ENCODE results near the gene CCDC136. TPM values are rescaled to one million over a fixed set of nuclear protein-coding genes. Genes with fewer than 3 reads are reported as not detected.

The CCDC136 gene
- total RNA-seq, 1 donor from 2014 or later, result 0.76 TPM

DNA sequence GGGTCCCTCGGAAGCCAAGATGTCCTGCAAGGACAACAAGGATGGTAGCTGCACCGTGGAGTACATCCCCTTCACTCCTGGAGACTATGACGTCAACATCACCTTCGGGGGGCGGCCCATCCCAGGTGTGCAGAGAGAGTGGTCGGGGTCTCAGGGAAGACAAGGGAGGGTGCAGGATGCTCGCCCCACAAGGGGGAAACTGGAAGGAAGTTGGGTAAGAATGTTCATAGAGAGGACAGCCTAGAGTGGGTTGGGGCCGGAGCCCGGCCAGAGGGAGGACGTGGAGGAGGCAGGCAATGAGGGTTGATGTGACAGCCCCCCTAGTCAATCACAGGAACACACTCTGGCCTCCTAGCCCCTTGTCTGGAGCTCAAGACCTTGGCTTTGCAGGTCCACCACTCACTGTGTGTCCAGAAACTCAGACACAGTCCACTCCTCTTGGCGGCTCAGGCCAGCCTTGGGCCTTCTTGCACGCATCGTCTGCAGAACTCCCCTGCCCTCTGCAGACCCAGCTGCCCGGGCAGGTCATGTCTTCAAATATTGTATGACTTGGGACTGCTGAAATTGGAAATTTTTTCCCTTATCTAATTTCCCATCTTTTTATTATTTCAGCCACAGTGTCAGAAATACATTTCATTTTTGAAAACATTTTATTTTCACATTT, 55.1 kb downstream of the CCDC136 start:
- no peak for ATAC-seq

DNA sequence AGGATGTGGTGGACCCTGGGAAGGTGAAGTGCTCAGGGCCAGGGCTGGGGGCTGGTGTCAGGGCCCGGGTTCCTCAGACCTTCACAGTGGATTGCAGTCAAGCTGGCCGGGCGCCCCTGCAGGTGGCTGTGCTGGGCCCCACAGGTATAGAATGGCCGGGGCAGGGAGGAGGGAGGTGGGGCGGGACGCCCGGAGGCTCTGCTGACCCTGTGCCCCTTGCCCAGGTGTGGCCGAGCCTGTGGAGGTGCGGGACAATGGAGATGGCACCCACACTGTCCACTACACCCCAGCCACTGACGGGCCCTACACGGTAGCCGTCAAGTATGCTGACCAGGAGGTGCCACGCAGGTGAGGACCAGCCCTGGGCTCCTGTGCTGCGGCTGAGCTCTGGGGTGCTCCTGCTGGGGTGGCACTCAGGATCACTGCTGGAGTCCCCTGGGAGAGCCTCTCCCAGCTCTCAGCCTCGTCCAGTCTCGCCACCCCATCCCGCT, 56.0 kb downstream of the CCDC136 start:
- no peak for ATAC-seq

DNA sequence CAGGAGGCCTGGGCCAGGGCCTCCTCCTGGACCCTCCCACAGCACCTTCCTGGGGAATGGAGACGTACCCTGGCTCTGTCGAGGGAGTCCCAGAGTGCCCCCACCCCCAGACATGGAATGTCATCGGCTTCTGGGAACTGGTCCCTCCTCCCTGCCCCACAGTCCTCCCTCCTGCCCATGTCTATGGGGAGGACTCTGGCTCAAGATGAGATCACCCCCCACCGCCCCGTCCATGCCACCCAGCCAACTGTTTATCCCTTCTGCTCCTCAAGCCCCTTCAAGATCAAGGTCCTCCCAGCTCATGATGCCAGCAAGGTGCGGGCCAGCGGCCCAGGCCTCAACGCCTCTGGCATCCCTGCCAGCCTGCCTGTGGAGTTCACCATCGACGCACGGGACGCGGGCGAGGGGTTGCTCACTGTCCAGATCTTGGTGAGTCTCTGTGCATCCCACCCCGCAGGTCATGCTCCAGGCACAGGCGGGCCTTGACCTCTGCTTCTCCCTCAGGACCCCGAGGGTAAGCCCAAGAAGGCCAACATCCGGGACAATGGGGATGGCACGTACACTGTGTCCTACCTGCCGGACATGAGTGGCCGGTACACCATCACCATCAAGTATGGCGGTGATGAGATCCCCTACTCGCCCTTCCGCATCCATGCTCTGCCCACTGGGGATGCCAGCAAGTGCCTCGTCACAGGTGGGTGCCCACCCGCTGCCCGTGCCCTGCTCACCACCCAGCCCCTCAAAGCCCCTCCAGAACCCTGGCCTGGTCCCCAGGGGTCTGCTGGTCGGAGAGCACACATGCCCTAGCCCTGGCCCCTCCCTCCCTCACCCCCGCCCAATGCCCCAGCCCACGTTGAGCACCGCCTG, 56.8 kb downstream of the CCDC136 start:
- no peak for ATAC-seq

DNA sequence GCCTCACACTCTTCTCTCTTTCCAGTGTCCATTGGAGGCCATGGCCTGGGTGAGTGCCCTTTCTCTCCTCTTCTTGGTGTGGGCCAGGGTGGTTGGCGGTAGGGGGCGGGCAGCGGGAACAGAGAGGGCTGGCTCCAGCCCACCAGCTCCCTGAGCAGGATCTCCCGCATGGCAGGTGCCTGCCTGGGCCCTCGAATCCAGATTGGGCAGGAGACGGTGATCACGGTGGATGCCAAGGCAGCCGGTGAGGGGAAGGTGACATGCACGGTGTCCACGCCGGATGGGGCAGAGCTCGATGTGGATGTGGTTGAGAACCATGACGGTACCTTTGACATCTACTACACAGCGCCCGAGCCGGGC, 57.4 kb downstream of the CCDC136 start:
- no peak for ATAC-seq

DNA sequence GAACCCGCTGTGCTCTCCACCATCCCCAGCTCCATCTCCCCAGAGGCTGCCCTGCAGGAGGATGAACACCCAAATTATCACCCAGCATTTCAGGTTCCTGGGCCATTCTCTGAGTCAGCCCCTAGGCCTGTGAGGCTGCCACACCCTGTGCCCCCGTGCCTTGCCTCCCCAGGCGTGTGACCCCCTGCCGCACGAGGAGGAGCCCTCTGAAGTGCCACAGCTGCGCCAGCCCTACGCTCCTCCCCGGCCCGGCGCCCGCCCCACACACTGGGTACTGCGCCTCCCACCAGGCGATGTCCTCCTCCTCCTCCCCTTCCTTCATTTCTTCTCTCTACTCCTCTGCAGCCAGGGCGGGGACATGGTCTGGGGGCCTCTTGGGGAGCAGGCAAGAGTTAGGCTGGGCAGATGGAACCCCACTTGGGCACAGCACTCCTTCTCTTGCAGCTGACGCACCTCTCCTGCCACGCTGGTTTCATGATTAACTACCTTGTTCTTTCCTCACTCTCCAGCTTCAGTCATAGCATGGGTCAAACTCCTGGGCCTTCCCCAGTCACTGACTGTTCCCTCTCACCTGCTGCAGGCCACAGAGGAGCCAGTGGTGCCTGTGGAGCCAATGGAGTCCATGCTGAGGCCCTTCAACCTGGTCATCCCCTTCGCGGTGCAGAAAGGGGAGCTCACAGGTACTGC, 58.2 kb downstream of the CCDC136 start:
- no peak for ATAC-seq

DNA sequence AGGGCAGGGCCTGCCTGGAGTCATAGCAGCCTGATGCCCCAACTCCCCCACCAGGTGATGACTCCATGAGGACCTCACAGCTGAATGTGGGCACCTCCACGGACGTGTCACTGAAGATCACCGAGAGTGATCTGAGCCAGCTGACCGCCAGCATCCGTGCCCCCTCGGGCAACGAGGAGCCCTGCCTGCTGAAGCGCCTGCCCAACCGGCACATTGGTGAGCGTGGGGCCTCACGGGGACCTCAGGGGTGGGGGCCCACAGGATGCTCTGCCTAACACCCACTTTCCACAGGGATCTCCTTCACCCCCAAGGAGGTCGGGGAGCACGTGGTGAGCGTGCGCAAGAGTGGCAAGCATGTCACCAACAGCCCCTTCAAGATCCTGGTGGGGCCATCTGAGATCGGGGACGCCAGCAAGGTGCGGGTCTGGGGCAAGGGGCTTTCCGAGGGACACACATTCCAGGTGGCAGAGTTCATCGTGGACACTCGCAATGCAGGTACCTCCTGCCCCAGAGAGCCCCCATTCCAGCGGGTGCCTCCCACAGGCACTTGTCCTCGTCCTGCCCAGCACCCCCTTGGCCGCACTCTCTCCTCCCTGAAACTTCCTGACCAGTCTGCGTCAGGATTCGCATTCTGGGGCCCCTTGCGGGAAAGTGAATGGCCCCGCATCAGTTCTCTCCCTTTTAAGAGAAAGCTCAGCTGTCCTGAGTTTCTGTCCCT, 60.9 kb downstream of the CCDC136 start:
- ATAC-seq, result no peak

DNA sequence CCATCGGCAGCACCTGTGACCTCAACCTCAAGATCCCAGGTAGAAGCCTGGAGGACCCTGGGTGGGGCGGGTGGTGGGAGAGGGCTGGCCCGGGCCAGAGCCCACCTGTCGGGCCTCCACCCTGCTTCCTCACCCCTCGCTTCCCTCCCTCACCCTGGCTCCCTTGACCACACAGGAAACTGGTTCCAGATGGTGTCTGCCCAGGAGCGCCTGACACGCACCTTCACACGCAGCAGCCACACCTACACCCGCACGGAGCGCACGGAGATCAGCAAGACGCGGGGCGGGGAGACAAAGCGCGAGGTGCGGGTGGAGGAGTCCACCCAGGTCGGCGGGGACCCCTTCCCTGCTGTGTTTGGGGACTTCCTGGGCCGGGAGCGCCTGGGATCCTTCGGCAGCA, 62.0 kb downstream of the CCDC136 start:
- ATAC-seq, result no peak

DNA sequence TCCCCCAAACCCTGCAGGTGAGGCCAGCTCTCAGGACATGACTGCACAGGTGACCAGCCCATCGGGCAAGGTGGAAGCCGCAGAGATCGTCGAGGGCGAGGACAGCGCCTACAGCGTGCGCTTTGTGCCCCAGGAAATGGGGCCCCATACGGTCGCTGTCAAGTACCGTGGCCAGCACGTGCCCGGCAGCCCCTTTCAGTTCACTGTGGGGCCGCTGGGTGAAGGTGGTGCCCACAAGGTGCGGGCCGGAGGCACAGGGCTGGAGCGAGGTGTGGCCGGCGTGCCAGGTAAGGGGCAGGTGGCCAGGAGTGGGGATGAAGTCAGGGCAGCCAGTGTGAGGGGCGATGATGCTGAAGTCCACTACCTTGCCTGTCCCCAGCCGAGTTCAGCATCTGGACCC, 62.6 kb downstream of the CCDC136 start:
- ATAC-seq, result no peak

DNA sequence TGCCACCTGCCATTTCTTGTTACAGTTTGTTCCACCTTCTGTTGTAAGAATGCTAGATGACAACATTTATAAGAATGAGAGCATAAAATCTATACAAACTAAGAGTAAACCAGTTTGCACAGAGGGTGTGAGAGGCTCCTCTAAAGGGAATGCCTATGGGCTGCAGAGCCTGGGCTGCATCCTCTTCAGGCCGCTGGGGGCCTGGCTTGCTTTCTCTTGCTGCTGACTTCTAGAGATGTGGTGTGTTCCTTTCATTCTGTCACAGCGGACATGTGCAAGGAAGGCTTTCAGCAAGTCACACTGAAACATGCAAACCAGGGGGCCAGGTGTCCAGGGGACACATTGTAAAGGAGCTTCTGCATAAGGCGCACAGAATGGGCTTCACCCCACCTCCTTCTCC, 63.8 kb downstream of the CCDC136 start:
- ATAC-seq, result peak; percentile 7

DNA sequence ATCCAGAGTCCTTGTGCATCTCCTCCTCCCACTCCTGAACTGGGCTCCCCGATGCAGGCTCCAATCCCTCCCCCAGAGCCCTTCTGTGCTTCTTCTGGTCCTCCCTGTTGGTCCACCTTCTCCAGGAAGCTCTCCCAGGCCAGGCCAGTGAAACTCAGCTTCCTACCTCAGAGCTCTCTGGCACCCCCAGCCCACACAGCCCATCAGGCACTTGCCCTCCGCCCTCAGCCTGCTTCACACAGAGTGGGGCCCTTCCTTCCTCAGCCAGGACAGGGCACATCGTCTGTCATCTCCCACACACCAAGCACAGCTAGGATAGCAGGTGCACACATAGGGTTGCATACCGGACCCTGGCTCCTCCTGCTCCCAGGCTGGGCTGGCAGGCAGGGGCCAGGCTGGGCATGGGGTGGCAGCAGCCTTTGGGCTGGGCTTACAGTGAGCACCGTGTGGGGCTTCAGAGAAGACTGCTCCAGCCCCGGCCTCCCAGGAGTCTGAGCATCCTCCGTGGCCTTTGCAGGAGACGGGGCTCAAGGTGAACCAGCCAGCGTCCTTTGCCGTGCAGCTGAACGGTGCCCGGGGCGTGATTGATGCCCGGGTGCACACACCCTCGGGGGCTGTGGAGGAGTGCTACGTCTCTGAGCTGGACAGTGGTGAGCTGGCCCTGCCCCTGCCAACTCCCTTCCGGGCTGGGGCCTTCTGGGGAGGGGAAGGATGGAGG, 64.4 kb downstream of the CCDC136 start:
- no peak for ATAC-seq

DNA sequence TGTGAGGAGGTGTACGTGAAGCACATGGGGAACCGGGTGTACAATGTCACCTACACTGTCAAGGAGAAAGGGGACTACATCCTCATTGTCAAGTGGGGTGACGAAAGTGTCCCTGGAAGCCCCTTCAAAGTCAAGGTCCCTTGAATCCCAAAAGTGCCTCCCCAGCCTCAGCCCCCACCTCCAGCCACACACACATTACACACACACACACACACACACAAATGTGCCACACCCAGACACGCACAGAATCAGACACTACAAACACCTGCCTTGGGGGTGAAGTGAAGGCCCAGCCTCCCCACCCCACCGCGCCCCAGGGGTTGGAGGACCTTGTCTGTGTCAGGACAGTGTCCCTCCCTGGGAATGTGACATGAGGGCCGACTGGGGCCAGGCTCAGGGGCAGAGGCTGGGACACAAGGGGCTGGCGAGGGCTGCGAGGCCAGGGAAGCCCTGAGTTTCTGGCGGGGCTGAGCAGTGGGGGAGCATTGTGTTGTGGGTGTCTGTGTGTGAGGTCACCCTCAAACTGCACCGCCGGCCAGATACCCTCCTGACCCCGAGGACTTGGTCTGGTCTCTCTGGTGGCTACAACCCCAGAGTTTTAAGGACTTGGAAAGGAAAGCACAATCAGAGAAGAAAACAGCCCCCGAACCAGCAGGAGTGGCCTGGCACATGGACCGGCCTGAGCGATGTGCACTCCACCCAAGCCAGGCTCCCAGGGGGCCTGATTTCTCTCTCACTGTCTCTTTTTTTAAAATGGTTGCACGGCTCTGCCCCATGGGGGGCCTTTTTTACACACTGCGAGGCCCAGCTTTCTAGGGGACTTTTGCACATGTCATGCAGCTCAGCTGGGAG, 66.8 kb downstream of the CCDC136 start:
- ATAC-seq, result no peak

DNA sequence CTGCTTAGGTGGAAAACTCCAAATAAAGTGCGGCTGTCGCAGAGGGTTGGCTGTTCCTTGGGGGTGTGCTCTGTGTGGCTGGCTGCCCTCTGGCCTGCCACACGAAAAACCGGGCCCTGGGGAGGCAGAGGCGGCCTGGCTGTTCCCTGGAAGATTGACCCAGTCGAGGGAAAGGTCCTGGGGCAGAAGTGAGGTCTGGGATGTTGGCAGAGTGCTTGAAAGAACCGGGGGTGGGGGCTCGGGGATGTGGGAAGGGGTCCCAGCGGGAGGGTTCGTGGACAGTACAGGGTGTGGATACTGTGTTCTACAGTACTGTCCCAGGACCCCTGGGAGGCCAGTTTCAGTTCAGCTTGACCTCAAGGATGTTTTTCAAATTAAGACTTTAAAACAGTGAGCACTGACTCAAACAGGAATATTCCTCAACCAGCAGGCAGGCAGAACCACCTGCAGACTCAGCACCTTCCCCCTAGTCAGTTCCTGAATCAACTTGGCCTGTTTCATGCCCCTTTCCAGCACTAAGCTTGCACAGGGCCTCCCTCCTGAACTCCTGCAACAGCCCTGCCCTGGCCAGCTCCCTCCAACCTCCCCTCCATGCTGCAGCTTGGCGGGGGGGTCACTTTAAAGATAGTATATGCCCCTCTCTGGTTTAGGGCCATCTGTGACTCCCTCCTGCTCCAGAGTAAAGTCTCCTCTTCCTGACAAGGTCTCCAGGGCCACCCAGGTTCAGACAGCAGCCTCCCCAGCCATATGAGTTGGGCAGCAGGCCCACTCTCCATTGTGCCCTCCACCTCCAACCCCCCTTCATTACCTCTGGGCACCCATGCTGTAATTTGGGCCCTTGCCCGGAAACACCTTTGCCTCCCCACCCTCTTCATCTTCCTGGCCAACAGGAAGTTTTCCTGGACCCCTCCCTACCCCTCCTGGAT, 67.7 kb downstream of the CCDC136 start:
- no peak for ATAC-seq

DNA sequence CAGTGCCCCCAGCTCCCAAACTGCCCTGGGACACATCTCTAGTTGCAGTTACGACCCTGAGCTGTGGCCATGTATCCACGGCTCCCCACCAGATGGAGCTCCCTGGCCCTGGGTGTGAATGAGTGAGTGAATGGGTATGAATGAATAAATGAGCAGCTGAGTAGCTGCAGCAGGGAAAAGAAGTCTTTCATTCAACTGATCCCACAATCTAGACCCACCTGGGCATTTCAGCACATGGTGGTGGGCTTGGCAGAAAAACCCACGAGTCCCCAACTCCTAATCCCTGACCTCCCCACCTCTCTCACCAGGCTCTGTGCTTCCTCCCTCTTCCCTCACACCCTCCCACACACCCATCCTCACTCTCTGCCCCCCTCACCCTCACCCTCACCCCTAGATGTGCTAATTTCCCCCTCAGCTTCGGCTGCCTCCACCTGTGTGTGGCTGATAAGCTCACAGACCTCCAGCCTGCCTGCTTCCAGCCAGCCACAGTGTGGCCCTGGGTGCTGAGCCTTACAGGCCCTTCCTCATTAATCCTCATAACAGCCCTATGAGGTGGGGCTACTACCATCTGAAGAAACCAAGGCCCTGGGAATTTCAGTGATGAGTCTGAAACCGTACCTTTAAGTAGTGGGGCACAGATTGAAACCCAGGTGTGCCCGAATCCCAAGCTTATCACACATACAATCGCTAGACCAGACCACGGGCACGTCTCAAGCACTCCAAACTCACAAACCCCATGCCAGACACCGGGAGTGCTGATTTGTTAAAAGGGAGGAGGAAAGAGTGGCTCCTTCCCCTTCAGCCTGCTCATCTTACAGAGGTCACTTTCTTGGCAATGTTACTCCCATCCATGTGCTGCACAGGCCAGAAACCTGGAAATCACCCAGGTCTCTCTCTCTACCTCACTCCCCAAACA, 68.6 kb downstream of the CCDC136 start:
- ATAC-seq, result no peak

DNA sequence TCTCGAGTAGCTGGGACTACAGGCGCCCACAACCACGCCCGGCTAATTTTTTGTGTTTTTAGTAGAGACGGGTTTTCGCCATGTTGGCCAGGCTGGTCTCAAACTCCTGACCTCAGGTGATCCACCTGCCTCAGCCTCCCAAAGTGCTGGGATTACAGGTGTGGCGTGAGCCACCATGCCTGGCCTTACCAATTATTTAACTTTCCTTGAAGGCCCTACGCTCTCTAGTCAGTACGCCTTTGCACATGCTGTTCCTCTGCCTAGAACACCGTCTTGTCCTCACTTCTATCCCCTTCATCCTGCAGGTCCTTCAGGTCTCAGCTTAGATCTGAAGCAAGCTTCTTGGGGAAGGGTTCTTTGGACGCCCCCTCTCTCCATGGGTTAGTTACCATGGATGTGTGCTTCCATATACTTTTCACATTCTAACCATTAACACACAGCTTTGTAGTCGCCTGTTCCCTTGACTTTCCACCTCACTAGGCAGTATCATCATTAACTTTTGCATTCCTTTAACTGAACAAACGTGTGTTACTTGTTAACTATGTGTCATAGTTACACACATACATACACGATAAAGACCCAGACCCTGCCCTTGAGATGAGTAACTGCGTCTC, 70.3 kb downstream of the CCDC136 start:
- ATAC-seq, result no peak

DNA sequence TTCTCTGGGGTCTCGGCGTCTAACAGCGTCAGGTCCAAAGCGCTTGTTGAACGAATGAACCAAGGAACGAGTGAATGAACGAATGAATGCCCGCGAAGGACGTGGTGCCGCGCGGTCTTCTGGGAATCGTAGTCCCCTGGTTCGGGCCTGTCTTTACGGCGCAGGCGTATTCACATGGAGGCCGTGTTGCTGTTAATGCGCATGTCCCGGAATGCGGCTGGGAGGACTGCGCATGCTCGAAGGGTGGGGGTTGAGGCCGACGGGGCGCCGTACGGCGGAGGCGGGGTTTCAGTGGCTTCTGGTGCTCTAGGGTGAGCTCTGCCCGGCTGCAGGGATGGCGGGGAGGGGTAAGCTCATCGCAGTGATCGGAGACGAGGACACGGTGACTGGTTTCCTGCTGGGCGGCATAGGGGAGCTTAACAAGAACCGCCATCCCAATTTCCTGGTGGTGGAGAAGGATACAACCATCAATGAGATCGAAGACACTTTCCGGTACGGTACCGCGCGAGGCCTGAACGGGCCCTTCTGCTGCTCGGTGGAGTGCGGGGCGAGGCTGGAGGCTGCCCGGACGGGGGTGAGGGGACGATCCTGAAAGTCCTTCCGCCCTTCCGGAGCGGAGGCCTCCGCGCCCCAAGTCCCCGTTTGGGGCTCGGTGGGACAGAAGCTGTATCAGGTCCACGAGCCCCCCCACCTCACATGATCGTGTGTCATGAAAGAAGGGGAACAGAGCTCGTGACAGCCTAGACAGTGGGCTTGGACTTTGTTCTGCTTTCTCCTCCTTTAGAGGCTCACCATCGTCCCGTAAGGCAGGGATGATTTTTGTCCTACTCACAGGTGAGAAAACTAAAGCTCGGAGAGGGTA, 71.0 kb downstream of the CCDC136 start, which contains the start of gene ATP6V1F:
ATP6V1F (plus strand) TSS at position 286 of the 862 bp plus-strand sequence; CDS start at position 335, 49 bp downstream.
- peak; percentile 93 for ATAC-seq

DNA sequence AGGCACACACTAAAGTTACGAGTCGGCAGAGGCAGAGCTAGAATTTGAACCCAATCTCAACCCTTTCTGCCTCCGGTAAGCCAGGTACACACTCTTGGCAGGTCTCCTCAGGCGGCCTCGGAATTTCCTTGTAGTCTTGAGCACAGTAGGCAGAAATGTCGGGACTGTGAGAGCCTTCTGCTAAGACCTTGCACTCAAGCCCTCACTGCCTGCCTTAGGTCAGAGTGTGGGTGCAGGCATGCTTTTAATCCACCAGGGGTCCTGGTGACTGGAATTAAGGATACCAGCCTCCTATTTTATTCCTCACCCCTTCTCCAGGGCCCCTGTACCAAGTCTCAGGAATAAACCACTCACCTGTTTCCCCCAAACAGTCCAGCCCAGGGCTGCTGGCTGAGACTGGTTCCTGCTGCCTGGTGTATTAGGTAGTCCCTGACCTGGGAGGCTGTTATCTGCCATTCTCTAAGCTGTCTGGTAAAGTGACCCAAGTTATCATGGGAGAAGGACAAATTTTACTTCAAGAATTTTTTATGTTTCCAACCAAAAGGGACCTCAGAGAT, 71.7 kb downstream of the CCDC136 start:
- peak; percentile 7 for ATAC-seq

DNA sequence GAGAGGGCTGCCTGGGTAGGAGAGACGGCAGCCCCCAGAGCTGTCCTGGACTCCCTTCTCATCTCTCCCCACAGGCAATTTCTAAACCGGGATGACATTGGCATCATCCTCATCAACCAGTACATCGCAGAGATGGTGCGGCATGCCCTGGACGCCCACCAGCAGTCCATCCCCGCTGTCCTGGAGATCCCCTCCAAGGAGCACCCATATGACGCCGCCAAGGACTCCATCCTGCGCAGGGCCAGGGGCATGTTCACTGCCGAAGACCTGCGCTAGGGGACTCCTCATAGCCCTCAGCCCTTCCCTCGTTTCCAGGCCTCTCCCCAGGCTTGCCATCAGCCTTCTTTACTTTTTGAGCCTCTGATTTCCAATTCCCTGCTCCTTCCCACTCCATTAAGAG, 73.5 kb downstream of the CCDC136 start:
- ATAC-seq, result no peak
